GM19455 (cell line): ENCODE data around the gene RUNX3.

Experiments used
- ATAC-seq: cut with Tn5 transposase; IDR thresholded peaks from one replicate; pipeline ENCODE4 v1.9.1; 2021; ENCODE audit not compliant: unreplicated experiment

RUNX3 gene

DNA sequence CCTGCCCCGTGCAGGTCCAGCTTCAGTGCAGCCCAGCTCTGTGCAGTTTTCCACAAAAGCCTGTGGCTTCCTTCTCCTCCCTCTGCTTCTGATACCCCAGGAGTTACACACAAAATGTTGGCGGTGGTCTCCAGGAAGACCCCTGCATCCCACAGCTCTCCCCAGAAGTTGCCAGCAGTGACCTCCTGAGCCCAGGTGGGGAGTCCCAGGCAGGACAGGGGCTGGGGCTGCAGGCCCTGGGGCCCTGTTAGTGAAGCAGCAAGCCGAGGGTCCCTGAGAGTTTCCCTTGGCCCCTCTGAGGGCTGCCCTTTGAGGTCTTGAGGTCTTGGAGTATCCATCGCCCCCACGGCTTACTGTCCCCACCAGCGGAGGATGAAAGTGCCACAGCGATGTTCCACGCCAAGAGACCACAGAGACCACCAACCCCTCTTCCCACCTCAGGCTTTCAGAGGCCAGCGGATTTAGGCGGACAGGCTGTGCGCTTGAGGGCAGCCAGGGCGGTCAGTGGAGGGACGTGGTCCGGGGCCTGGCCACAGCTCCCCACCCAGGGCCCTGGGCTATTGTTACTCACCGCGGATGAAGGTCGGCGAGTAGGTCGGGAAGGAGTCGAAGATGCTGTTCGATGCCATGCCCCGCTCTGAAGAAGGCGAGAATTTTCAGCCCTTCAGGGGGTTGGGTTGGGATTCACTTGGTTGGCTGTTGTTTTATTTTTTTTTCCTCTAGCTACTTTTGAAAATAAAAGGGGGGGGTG lies 34.0 kb upstream of the RUNX3 start:
- ATAC-seq = no peak

DNA sequence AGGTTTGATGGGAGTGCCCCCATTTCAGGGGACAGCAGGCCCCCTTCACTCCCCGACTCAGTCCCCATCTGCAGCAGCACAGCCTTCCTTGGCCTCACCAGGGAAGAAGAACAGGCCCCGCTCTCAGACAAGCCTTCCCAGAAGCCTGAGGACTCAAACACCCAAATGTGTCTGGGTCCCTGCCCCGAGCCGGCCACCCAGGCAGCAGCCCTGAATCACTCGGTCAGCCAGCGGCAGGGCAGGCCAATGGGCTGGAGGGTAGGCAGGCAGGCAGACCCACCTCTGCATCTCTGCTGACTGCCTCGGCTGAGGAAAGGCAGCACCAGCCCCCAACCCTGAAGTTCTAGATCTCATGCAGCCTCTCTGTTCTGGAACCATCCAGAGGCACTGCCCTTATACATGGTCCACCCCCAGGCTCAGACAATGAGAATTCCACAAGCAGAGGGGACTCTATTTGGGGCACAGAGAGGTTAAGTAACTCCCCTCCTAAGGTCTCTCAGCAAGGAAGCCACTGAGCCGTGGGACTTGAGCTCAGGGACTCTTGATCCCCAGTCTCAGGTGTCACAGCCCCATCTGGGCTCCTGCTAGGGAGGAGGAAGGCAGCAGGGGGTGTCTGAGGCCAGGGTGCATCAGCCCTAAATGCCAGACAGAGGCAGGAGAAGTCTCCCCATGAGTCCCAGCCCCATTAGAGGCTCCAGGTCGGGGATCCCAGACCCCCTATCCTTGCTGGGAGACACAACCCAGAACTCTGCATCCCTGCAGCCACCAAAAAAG lies 33.2 kb upstream of the RUNX3 start:
- ATAC-seq = no peak

DNA sequence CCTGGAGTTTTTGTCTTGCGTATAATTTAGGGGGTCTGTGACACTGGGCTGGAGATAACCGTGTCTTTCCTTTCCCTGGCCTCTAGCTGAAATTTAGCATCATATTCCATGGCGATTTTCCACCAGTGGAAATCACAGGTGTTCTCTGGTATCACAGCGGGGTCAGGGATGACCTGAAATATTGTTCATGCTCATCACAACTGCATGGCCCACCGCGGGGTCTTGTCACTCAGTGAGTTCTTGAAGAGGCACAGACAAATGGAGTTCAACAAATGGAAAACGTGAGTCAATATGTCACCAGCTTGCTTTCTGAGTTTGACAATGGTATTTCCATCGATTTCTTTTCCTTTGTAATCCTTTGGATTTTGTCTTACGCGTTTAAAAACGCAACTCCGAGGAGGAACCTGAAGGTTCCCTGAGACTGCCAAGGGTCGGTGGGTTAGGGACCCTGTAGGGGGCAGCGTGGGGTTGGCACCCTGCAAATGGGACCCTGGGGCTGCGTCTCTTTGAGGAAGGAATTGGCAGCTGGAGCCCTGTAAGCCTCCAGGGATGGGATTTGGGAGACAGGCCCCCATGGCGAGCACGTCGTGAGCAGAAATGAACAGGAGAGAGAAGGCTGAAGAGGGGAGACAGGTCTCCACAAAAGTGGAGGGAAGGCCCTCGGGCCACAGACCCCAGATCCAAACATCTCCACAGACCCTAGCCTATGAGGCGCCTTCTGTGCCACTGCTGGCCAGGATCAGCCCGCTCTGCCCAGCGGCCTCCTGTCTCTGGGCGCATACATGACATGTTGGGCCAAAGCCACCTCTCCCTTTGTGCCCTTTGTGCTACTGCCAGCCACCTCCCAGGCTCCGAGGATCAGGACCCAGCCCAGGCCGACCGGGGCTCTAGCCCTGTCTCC lies 32.1 kb upstream of the RUNX3 start:
- ATAC-seq = no peak

- no peak for ATAC-seq
Measured at GRCh38 chr1:24961334-24961733, 31.3 kb upstream of the RUNX3 start.

GRCh38 chr1:24960071-24960801 lies 30.2 kb upstream of the RUNX3 start:
- no peak for ATAC-seq

GRCh38 chr1:24959623-24959975 lies 29.5 kb upstream of the RUNX3 start:
- ATAC-seq = no peak

GRCh38 chr1:24958766-24959622 lies 28.9 kb upstream of the RUNX3 start:
- ATAC-seq = no peak

- no peak for ATAC-seq
Measured at GRCh38 chr1:24957808-24958752, 28.0 kb upstream of the RUNX3 start.

- no peak for ATAC-seq
Measured at GRCh38 chr1:24957016-24957807, 27.1 kb upstream of the RUNX3 start.

DNA sequence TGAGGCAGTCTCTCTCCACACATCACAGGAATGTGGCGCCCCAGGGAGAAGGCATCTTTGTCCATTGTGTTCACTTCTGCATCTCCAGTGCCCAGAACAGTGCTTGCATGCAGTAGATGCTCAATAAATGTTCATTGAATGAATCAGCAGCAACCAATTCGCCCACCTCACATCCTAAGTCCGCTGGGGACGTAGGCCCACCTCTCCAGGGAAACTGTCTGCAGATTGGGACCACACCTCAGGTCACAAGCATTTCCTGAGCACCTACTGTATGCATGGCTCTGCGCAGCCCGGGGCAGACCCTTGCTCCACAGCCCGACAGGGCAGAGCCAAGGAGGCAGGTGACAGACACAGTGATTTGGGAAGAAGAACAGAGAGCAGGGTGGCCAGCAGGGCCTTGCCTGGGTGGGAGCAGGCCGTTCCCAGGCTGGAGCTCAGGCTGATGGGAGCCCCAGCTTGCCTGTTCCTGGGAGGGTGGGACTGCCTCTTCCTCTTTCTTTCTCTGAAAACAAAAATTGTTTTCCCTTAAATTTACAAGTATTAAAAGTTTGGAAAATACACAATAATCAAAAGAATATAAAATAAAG lies 25.8 kb upstream of the RUNX3 start:
- ATAC-seq = no peak

GRCh38 chr1:24955161-24955560 lies 25.1 kb upstream of the RUNX3 start:
- ATAC-seq = no peak

GRCh38 chr1:24954631-24955030 lies 24.6 kb upstream of the RUNX3 start:
- no peak for ATAC-seq

- no peak for ATAC-seq
Measured at GRCh38 chr1:24954022-24954421, 23.9 kb upstream of the RUNX3 start.

- no peak for ATAC-seq
Measured at GRCh38 chr1:24952413-24952841, 22.4 kb upstream of the RUNX3 start.

DNA sequence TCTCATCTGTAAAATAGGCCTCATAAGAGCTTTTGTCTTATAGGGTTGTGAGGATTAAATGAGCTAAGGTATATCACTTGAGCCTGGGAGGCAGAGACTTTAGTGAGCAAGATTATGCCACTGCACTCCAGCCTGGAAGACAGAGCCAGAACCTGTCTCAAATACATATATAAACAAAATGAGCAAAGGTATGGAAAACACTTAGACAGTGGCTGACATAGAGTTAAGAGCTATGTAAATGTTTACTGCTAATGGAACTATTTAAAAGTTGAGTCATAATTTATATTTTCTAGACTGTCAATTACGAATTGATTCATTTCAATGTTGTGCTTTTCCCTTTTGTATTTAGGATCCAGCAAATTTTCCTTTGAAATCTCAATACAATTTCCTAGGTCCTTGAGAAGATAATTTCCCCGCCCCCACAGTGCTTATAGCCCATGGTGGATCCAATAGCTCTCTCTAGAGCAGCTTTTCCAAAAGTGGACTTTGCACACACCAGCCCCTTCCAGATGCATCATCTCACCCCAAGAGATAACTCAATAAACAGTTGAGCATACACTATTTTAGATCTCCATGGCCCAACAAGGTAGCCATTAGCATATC lies 21.8 kb upstream of the RUNX3 start:
- ATAC-seq = no peak

- ATAC-seq = no peak
Measured at GRCh38 chr1:24951337-24951736, 21.3 kb upstream of the RUNX3 start.

GRCh38 chr1:24949331-24949881 lies 19.3 kb upstream of the RUNX3 start:
- no peak for ATAC-seq
